NCI-H2107 treated with DMSO at 0.1 percent for 48 hours (cell line): ENCODE data around the gene CLNK.

Experiments used
- DNase-seq: peaks from one replicate; lab custom pipeline; 2025; ENCODE audit not compliant: unreplicated experiment; lab: John Stamatoyannopoulos, UW

The CLNK gene

GRCh38 chr4:10526429-10527222, 157.9 kb downstream of the CLNK start:
- DNase-seq: no peak

- DNase-seq: no peak
These were observed 160.3 kb downstream of the CLNK start for GRCh38 chr4:10524196-10524833.

GRCh38 chr4:10521424-10521823, 163.1 kb downstream of the CLNK start:
- DNase-seq: peak; percentile 87

GRCh38 chr4:10509733-10510132, 174.8 kb downstream of the CLNK start:
- no peak for DNase-seq

GRCh38 chr4:10506077-10506476, 178.5 kb downstream of the CLNK start:
- no peak for DNase-seq

GRCh38 chr4:10504570-10505179, 179.9 kb downstream of the CLNK start:
- no peak for DNase-seq

- DNase-seq: no peak
These were observed 181.9 kb downstream of the CLNK start for GRCh38 chr4:10502717-10503116.

GRCh38 chr4:10500776-10501175, 183.8 kb downstream of the CLNK start:
- DNase-seq: no peak

- DNase-seq: no peak
These were observed 188.4 kb downstream of the CLNK start for GRCh38 chr4:10496200-10496599.

- DNase-seq: no peak
These were observed 188.9 kb downstream of the CLNK start for GRCh38 chr4:10495651-10496050.

- no peak for DNase-seq
These were observed 192.1 kb downstream of the CLNK start for GRCh38 chr4:10492464-10492863.

- no peak for DNase-seq
These were observed 193.2 kb downstream of the CLNK start for GRCh38 chr4:10491401-10491800.

GRCh38 chr4:10490996-10491395, 193.6 kb downstream of the CLNK start:
- no peak for DNase-seq

GRCh38 chr4:10482913-10483312, 201.7 kb downstream of the CLNK start:
- DNase-seq: no peak

GRCh38 chr4:10480616-10481015, 204.0 kb downstream of the CLNK start:
- DNase-seq: no peak

GRCh38 chr4:10478621-10479020, 205.9 kb downstream of the CLNK start:
- no peak for DNase-seq

- DNase-seq: no peak
These were observed 214.1 kb downstream of the CLNK start for GRCh38 chr4:10470505-10470904.

GRCh38 chr4:10466161-10466560, 218.4 kb downstream of the CLNK start:
- no peak for DNase-seq

GRCh38 chr4:10462876-10463275, 221.7 kb downstream of the CLNK start:
- DNase-seq: no peak

GRCh38 chr4:10461850-10462400, 222.6 kb downstream of the CLNK start:
- no peak for DNase-seq

- DNase-seq: no peak
These were observed 223.3 kb downstream of the CLNK start for GRCh38 chr4:10461091-10461849.
